WTC11 (cell line): ENCODE measurements around the gene TRPC1.

Experiments used
- ATF2 ChIP-seq: sonication (generic); formaldehyde crosslinking; IDR thresholded peaks from 2 replicates; pipeline ENCODE4 v1.8.1; 2022; ENCODE audit warnings: low read depth, missing genetic modification reagents, borderline replicate concordance
- ATF3 ChIP-seq: sonication (generic); formaldehyde crosslinking; conservative IDR thresholded peaks from 2 replicates; pipeline ENCODE4 v1.8.1; 2022; ENCODE audit warnings: mild to moderate bottlenecking, missing genetic modification reagents
- CREB1 ChIP-seq: sonication (generic); formaldehyde crosslinking; IDR thresholded peaks from 2 replicates; pipeline ENCODE4 v1.8.0; 2023; ENCODE audit warnings: mild to moderate bottlenecking, missing genetic modification reagents
- CTCF ChIP-seq: fragments of 200-600 bp; IDR thresholded peaks from 2 replicates; pipeline ENCODE4 v1.8.0; 2022; ENCODE audit warnings: antibody characterized with exemption
- FOXJ3 ChIP-seq: sonication (generic); formaldehyde crosslinking; IDR thresholded peaks from 2 replicates; pipeline ENCODE4 v1.9.0; 2021; ENCODE audit warnings: missing genetic modification reagents, mild to moderate bottlenecking, borderline replicate concordance
- STAT6 ChIP-seq: sonication (generic); formaldehyde crosslinking; conservative IDR thresholded peaks from 2 replicates; pipeline ENCODE4 v1.8.1; 2023; ENCODE audit warnings: mild to moderate bottlenecking, low read depth, missing genetic modification reagents, moderate library complexity
- TCF7 ChIP-seq: sonication (generic); formaldehyde crosslinking; IDR thresholded peaks from 2 replicates; pipeline ENCODE4 v1.8.0; 2022; ENCODE audit warnings: mild to moderate bottlenecking, low read depth, missing genetic modification reagents, moderate library complexity

- TF ChIP-seq ATF3 (CRISPR knock-in tag) = no peak
- TF ChIP-seq STAT6 (CRISPR knock-in tag) = no peak
- TF ChIP-seq CTCF = no peak
- TF ChIP-seq TCF7 (CRISPR knock-in tag) = no peak
- no peak for TF ChIP-seq CREB1 (CRISPR knock-in tag)
- TF ChIP-seq FOXJ3 = no peak
- TF ChIP-seq ATF2 (CRISPR knock-in tag) = no peak
Observed at GRCh38 chr3:142746646-142747045, 22.8 kb downstream of the TRPC1 start.
